DMS 273 (cell line): ENCODE measurements around the gene CIDEA.
"Not testable (repeated sequence)": the region's sequence is repeated elsewhere in the genome, so short reads cannot be mapped to it uniquely, and the experiment has no call there.

ENCODE experiments used
- DNase-seq: peaks from one replicate; lab custom pipeline; 2025; ENCODE audit not compliant: unreplicated experiment; lab: John Stamatoyannopoulos, UW

CIDEA gene

DNA sequence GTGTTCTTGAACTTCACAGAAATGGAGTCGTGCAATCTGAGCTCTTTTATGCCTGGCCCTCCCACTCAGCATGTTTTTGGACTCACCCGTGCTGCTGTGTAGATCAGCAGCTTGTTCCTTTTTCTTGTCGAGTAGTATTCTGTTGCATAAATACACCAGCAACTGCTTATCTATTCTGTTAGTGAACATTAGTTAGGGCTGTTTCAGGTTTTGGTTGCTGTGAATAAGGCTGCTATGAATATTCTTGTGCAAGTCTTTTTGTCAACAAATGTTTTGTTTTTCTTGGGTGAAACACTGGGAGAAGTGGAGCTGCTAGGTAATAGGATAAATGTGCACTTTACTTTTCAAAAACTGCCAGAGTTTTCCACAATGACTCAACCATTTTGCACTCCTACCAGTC, 15.3 kb upstream of the CIDEA start:
- no peak for DNase-seq

DNA sequence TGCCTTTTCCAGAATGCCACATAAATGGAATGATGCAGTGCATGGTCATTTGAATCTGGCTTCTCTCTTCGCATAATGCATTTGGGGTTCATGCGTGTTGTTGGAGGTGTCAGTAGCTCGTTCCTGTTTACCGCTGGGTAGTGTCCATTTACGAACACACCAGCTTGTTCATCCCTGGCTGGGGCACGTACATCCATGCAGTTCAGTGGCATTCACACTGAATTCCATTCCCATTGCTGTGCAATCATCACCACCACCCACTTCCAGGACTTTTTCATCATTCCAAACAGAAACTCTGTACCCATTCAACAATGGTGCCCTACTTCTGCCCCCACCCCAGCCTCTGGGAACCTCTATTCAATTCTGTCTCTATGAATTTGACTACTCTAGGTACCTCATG, 14.7 kb upstream of the CIDEA start:
- no peak for DNase-seq

DNA sequence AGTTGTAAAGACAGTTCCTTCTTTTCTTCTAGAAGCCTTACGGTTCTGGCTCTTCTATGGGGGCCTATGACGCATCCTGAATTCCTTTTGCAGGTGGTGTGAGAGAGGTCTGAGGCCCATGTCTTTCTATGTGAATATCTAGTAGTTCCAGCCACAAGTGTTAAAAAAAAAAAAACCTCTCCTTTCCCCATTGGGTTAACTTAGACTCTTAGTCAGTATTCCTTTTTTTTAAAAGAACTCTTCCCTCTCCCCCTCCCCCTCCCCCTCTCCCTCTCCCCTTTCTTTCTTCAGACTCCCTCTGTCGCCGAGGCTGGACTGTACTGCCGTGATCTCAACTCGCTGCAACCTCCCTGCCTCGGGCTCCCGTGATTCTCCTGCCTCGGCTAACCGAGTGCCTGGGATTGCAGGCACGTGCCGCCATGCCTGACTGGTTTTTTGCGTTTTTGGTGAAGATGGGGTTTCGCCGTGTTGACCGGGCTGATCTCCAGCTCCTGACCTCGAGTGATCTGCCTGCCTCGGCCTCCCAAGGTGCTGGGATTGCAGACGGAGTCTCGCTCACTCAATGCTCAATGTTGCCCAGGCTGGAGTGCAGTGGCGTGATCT, 11.4 kb upstream of the CIDEA start:
- DNase-seq: no peak

DNA sequence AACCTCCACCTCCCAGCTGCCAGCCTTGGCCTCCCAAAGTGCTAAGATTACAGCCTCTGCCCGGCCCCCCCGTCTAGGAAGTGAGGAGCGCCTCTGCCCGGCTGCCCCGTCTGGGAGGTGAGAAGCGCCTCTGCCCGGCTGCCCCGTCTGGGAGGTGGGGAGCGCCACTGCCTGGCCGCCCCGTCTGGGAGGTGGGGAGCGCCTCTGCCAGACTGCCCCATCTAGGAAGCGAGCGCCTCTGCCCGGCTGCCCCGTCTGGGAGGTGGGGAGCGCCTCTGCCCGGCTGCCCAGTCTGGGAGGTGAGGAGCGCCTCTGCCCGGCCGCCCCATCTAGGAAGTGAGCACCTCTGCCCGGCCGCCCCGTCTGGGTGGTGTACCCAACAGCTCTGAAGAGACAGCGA, 10.9 kb upstream of the CIDEA start:
- not testable (repeated sequence) for DNase-seq

DNA sequence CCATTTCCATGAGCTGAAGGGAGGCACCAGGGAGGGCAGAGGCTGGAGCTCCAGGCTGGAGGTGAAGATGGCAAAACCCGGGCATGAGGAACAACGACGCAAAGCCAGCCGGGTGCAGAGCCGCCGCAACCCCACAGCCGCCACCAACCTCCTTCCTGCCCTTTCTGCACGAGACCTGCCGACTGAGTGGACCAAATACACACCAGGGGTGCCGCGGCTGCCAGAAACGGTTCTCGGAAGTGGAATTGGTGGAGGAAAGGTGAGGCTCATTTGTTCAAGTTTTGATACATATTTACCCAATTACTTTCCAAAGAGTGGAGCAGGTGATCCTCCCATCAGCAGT, 8.4 kb upstream of the CIDEA start:
- DNase-seq: no peak

DNA sequence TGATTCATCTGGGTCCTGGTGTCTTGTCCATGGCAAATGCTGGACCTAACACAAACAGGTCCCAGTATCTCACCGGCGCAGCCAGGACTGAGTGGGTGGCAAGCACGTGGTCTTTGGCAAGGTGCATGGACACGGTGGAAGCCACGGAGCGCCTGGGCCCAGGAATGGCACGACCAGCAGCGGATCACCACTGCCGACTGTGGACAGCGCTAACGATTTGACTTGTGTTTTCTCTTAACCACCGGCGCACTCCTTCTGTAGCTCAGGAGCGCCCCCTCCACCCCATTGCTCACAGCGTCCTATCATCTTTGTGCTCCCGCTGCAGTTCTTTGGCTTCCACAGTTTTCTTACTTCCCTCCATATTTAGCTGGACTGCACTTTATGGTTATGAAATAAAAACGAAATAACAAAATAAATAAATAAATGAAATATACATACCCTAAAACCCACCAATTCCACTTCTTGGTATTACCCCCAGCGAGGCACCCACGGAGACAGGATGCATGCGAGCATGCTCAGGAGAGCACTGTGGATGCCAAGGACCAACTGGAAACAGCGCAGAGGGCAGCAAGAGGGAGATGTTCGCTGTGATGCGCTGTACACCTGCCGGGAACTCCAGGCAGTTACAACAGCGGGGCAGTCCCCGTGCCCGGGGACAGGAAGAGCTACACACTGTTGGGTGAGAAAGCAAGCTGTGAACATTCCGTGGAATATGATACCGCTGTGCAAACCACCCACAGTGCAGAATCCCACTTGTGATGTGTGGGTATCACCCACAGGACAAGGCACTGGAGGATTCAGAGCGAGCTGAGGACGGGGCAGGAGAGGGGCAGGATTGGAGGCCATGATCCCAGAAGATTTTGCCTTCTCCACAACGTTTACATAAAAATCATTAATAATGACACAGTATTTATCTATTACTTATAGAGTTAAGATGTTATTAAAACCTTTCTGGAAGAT, 7.0 kb upstream of the CIDEA start:
- DNase-seq: no peak

DNA sequence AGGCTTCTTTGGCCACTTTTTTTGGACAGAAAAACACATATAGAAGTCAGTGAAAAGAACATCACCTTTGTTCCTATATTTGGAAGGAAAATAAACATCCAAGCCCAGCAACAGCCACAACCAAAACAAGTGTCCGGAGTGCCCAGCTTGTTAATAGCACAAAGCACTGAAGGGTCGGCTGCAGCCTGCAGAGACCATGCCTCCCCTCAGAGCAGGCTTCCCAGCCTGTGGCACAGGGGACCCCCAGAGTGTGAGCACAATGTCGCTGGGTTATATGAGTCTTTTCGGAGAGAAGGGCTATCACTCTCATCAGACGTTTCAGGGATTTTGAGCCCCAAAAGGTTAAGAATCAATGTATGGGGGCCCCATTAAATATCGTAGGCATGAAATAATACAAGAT, 6.2 kb upstream of the CIDEA start:
- DNase-seq: no peak

DNA sequence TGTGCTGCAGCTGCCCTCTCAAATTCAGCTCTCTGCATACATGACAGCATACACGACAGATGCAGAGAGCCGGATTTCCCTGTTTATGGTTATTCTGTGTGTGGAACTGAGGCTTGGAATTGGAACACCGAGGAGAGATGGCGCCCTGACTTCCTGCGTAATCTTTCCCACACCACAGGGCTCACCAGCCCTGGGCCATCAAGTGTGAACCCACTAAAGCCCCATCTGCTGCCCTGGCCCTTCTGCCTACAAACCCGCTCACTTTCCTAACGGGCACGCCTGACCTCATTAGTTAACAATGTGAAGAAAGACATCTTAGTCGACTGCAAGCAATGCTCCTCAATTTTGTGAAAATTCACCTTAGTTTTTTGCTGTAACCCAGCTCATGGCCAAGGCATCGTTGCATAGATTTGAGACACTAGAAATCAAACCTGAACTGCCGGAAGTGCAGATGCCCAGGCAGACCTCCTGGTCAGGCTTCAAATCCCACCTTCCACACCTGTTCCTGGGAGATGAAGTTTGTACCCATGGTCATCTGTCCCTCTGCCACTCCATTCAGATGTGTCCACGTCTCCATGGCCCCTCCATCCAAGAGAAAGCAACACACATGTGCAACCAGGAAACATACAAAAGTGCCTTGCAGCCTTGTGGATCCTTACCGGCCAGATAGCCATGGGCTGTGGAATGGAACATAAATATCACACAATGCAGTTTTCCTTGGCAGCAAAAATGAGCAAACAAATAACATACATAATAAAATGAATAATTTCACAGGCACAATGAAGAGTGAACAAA, 5.0 kb upstream of the CIDEA start:
- DNase-seq: no peak

DNA sequence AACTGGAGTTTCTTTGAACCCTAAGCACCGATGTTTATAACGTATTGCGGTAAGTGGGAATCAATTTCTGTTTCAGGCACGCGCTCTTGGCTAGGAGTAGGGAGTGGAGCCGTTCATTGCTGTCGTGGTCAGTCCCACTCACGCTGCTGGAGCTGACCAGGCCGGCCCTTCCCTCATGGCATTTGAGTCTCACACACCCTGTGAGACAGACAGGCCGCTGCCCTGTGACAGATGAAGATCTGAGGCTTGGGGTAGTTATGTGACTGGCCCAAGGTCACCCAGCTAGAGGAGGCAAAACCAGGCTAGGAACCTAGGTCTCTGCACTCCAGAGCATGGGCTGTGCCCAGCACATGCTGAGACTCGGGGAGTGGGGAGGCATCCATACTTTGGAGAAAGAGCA, 2.9 kb upstream of the CIDEA start:
- no peak for DNase-seq

DNA sequence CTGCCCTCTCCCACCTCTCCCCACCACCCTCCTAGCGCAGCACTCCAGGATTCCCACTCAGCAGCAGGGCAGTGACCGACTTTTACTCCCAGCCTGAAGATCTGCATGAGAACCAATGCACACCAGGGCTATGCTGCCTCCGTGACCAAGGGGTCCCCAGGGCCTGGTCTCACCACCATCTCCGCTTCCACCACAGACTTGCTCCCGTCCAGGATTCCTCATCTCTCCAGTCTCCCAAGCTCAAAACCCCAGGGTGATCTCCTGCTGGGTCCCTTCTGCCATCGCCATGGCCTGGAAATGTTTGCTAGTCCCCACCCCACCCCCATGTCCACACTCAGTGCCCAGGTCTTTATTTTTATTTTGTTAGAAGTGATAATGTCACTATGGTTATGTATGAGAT, 2.1 kb upstream of the CIDEA start:
- DNase-seq: no peak

DNA sequence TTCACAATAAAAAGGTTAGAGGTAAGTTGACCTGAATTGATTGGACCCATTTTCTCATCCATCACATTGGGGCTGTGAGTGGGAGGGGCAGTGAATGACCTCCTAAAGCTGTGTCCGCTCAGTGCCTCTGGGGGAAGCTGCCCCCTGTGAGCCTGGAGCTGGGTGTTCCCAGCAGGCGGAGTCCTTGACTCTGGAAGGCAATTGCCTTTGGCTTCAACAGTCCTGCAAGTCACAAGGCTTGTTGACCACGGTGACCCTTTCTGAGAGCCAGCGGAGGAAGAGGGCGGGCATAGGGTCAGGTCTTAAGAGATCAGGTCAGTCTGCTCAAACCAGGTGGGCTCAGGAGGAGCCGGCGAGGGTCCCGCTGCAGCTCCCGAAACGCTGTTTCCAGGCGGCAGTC, 1.1 kb upstream of the CIDEA start:
- no peak for DNase-seq

DNA sequence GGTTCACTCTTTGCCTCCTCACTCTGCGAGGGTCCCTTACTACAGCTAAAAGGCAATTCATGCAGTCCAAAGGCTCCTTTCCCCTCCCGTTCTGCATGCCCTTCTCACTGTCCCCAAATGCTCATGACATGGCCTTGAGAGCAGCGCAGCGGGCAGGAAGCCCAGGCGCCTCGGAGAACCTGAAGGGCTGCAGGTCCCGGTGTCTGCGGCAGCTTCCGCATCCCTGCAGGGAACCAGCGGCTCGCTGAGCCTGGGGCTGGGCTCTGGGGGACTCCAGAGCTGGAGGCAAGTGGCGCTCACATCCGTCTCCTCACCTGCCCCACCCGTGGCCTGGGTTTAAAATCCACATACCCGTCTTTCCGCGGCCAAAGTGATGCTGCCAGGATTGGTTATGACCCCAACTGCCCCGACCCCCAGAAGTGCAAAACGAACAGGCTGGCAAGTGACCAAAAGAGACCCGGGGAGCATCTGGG, 462 bp upstream of the CIDEA start:
- DNase-seq: peak; percentile 50

DNA sequence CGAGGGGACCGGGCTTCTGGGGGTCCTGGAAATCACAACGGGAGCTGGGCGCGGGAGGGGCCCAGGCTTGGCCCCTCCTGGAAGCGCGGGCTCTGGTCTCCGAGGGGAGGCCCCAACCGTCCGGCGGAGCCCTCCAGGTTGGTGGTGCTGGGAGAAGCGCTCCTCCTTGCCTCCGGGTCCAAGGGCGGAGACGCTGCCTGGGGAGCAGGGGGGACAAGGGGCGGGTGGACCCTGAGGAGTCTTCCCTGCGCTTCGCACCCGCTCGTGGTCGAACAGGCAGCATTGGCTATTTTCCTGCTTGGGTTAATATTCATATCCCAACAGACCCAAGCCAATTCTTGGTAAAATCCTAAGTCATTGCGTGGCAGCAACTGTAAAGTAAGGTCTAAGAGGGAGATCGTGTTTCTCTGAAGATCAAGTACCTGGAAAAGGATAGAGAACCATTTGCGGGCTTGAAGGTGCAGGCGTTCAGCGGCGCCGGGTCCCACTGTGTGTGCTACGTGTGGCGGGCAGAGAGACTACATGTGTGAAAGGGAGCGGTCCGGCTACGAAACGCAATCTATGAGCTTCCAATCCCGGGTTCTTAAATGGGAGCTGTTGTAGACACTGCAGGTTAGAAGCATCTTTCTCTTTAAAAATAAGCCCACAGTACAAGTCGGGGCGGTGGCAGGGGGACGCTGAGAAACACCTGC, 805 bp downstream of the CIDEA start:
- no peak for DNase-seq

DNA sequence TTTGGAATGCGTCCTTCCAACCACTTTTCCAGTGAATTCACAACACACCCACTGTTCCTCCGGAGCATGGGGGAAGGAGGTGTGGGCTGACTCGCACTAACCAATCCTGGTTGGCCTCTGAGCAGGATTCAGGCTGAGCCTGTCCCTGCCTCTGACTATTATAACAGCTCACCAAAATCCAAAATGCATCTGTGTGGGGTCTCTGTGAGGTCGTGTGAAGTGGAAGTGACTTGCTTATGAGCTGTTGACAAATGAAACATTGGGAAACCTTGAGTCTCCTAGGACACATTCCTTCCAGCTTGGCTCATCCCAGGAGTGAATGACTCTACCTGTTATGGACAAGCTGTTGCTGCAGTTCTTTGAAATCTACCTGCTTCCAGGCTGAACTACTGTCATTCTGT, 1.5 kb downstream of the CIDEA start:
- no peak for DNase-seq

DNA sequence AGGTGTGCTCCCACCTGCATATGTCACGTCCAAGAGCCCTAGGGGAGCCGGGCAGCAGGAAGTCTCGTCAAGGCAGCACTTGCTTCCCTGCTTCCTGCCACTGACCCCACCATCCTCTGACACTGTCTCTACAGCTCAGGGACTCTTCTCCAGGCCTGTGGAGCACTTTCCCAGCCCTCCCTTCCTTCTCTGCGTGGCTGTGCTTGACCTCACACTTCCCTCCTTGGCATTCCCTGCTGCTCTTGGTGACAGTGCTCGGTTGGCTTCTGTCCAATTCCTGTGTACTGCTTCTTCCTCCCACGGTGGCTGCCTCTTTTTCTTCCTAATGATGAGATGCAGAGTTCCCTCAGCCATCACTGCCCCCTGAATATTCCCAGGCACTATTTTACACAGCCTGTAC, 2.8 kb downstream of the CIDEA start:
- no peak for DNase-seq

DNA sequence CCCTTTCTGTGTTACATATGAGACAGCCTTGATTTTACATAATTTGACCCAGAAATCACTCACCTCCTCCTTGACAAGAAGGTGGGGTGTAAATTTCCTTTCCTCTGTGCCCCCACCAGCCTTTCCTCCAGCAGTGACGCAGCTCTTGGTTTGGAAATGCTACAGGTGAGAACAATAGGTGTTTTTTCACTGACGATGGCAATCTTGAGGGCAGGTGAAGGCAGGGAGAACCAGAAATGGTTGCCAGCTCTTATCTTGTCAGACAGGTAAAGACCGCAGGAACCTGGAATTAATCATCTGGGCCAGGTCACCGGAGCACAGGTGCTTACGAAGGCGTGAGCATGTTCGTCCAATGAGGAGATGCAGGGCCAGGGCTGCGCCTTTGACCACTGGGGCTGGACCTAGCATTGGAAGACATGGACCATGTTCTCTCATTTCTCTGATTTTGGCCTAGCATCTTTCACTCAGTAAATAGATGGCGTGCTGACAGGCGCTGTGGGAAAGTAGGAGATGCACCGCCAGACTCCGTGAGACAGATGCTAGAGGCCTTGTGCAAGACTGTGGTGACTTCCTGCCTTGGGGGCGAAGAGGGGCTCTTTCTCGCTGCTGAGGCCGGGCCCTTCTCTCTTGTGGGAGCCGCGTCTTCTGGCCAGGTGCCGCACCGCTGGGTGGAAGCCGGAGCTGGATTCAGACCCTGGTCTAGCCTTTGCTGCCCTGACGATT, 4.0 kb downstream of the CIDEA start:
- DNase-seq: no peak

DNA sequence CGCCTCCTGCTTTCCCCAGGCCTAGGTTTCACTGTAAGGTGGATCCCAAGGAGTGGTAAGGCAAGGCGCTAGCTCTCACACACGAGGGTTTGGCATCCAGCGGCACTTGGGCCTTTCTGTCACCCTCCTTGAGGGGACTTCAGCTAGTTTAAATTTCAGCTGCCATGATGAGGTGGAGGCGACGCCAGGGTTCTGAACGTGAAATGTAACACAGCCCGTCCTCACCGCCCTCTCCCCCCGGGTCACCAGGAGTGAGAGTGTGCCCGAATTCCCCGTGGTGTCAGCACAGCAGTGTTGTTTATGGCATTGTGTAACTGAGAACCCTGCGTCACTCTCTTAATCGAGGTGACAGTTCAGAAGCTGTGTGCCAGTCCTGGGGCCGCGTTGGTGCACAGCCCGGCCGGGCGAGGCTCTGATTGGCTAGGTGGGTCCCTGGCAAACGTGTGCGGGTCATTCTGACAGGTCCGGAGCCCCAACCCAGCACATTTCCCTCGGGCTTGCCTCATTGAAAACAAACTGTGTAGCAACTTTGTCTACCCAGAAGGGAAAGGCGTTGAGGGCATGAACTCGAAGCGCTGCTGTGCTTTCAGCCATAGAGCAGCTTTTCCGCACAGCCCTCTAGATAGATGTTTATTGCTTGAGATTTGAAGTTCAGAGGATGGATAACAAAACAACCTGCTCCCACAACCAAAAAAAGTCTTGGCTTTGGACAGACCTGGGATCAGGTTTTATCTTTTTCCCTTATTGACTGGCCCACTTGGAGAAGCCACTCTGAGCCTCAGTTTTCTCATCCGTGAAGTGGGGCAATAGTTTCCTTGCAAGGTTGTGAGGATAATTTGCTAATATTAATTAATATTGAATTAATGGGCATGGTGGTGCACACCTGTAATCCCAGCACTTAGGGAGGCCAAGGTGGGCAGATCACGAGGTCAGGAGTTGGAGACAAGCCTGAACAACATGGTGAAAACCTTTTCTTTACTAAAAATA, 4.9 kb downstream of the CIDEA start:
- DNase-seq: no peak

DNA sequence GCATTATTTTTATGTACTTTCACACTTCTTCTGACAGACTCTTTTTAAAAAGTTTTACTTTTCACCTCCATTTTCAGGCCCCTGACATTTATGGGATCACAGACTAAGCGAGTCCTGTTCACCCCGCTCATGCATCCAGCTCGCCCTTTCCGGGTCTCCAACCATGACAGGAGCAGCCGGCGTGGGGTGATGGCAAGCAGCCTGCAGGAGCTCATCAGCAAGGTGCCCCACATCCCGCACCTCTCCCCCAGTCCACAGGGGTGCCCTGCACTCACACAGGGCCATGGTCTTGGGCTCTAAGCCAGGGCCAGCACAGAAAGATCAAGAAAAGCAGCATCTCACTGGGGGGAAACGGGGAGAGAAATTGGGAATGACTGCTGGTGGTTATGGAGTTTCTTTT, 8.6 kb downstream of the CIDEA start:
- no peak for DNase-seq

DNA sequence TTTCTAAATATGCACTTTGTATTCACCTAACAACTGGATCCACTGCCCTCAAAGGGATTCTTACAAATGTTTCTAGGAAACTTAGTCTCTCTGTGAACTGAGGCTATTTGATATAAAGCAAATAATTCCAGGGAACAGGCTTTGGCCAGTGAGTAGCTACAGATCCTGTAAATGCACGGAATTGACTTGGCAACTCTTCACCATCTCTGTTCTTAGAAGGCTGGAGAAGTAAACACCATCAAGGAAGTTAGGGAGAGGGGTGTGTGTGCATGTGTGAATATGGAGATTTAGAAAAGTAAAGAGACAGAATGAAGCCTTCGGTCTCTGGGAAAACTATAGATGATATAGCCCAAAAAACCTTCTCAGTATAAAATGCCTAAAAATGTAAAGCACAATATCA, 10.7 kb downstream of the CIDEA start:
- no peak for DNase-seq
